Right lobe of liver (tissue), 6 donors: ENCODE data around the gene ATP13A3. TPM values are rescaled to one million over a fixed set of nuclear protein-coding genes. Genes with fewer than 3 reads are reported as not detected.
A peak's percentile ranks its signal among the peaks of the same experiment; 100 is the strongest.

Experiments
- ATAC-seq, 4 donors: fragments of 200-7000 bp; cut with Tn5 transposase; one replicate each; pipeline ENCODE4 v1.9.1; 2020; ENCODE audit warnings: mild to moderate bottlenecking in 4 of 4, moderate library complexity in 4 of 4
- DNase-seq, 3 donors: peaks; one replicate each; pipeline ENCODE4 v3.0.0-alpha.2; 2020
- H3K27ac ChIP-seq, 3 donors: fragments of 200-600 bp; one replicate each; pipeline ENCODE4 v1.8.0; 2022
- H3K27me3 ChIP-seq, 2 donors: fragments of 200-600 bp; one replicate each; pipeline ENCODE4 v1.8.0; 2022
- H3K36me3 ChIP-seq, 4 donors: fragments of 200-600 bp; sonication (generic) in 1 of 4; one replicate each; pipeline versions ENCODE4 v1.5.1 to v1.8.0; 2017 to 2022; ENCODE audit warnings: control low read depth in 1 of 4
- H3K4me1 ChIP-seq, 4 donors: fragments of 200-600 bp; sonication (generic) in 1 of 4; one replicate each; pipeline versions ENCODE4 v1.5.1 to v1.8.0; 2017 to 2022; ENCODE audit warnings: control low read depth in 1 of 4
- H3K4me3 ChIP-seq, 3 donors: fragments of 200-600 bp; one replicate each; pipeline ENCODE4 v1.8.0; 2022
- H3K9me3 ChIP-seq, 4 donors: fragments of 200-600 bp; sonication (generic) in 1 of 4; one replicate each; pipeline versions ENCODE4 v1.5.1 to v1.8.0; 2017 to 2022; ENCODE audit warnings: control low read depth in 1 of 4
- POLR2A ChIP-seq: fragments of 450-650 bp; IDR thresholded peaks from one replicate; pipeline ENCODE4 v1.6.1; 2017; ENCODE audit warnings: antibody characterized with exemption, mild to moderate bottlenecking
- WGBS: methylation state at CpG from one replicate; pipeline ENCODE4 v1.1.6; 2018; ENCODE audit warnings: low coverage, low lambda C conversion rate; ENCODE audit not compliant: insufficient coverage; ENCODE audit errors: missing lambda C conversion rate; 5-methylcytosine and 5-hydroxymethylcytosine counted together
- intact Hi-C, 2 donors: fragments of 100-400 bp; cut with DNase I; formaldehyde crosslinking; loops; one replicate each; pipeline versions ENCODE4 v1.11.2 to v1.14.1; 2022
- total RNA-seq, 6 experiments: library from RNA; depleted of rRNA in 2 of 6; stranded (reverse); fragments of >200 nt in 2 of 6; fragmentation: NEBNext Ultra II Directional in 3 of 6; extraction: Animal tissue kit (Norgen Biotek cat#: 25700) in 3 of 6; gene quantifications; one replicate each; pipeline versions ENCODE4 v1.1.0 to v1.2.4, GENCODE V29; 2016 to 2023
- TF ChIP-seq, protein P1 (sequence below), 4 donors: fragments of 200-600 bp in 3 of 4; fragments of 450-650 bp in 1 of 4; IDR thresholded peaks; one replicate each; pipeline versions ENCODE4 v1.5.1 to v1.8.0; 2016 to 2022; ENCODE audit warnings: antibody characterized with exemption in 4 of 4, mild to moderate bottlenecking in 2 of 4
- donor health status: DM: no; HTN: yes; CAD: no.
- donor health status: DM: no; HTN: no; CAD: no.
- donor health status: DM: no; HTN: no; CAD: no.
- donor health status: DM: no; HTN: yes; CAD: no.
- donor health status: DM: no; HTN: yes; CAD: no.

The ATP13A3 gene
- total RNA-seq, 6 experiments from 2014 or later: 109 to 172 (median 145) TPM

DNA sequence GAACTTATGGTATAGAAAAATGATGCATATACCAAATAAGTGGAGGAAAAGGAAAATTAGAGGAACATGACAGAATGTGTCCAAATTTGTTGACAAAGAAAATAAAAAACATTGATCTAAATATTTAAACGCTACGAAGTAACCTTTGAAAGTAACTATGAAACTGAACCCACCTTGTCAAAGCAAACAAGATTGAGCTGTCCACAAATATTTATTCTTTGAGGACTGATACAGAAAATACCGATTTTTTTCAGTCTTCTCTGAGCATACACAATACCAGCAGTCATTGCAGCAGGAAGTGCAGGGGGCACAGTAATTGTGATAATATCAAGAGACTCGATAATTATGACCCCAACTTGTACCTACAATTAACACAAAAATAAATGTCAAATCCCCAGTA is 40.0 kb downstream of the ATP13A3 start:
- peaks cover 6 to 27% (median 15%) of the 10 kb centered on the region in 4 donors for H3K36me3 ChIP-seq
- DNase-seq (no peak), ATAC-seq (peak; percentile 87 to 94 (median 91))
- H3K27me3 ChIP-seq: no peaks in the 10 kb centered on the region
- peaks cover 0 to 29% (median 4%) of the 10 kb centered on the region in 4 donors for H3K4me1 ChIP-seq
- WGBS: 13% methylated on average over 4 of the region's 4 CpGs
- no peak for TF ChIP-seq POLR2A
- TF ChIP-seq, protein P1, sequence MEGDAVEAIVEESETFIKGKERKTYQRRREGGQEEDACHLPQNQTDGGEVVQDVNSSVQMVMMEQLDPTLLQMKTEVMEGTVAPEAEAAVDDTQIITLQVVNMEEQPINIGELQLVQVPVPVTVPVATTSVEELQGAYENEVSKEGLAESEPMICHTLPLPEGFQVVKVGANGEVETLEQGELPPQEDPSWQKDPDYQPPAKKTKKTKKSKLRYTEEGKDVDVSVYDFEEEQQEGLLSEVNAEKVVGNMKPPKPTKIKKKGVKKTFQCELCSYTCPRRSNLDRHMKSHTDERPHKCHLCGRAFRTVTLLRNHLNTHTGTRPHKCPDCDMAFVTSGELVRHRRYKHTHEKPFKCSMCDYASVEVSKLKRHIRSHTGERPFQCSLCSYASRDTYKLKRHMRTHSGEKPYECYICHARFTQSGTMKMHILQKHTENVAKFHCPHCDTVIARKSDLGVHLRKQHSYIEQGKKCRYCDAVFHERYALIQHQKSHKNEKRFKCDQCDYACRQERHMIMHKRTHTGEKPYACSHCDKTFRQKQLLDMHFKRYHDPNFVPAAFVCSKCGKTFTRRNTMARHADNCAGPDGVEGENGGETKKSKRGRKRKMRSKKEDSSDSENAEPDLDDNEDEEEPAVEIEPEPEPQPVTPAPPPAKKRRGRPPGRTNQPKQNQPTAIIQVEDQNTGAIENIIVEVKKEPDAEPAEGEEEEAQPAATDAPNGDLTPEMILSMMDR (IDR thresholded peaks at IDR 0.05): no peak
- H3K9me3 ChIP-seq: no peaks in the 10 kb centered on the region
- intact Hi-C loops: no loop called here
- no peak overlapping the region for H3K4me3 ChIP-seq
- H3K27ac ChIP-seq: no peak overlapping the region

DNA sequence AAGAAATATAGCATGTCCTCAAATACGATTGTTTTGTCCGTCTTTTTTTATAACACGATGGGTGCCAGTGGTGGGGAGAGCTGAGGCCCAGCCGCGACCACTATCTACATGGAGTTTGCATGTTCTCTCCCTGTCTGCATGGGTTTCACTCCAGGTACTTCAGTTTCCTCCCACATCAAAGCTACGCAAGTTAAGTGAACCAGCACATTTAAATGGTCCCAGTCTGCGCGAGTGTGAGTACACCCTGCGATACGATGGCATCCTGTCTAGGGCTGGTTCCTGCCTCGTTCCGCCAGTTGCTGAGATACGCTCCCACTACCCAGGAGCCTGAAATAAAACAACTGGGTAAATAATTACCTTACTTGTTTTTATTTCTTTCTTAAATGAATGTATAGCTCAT is 40.6 kb downstream of the ATP13A3 start:
- DNase-seq: no peak
- peaks cover 6 to 32% (median 16%) of the 10 kb centered on the region in 4 donors for H3K36me3 ChIP-seq
- H3K4me3 ChIP-seq: no peak overlapping the region
- peak in 2 of 4 donors; percentile 11 to 17 for ATAC-seq
- H3K4me1 ChIP-seq: peaks cover 0 to 29% (median 4%) of the 10 kb centered on the region in 4 donors
- no peaks in the 10 kb centered on the region for H3K9me3 ChIP-seq
- 87% methylated on average over 13 of the region's 13 CpGs for WGBS
- H3K27me3 ChIP-seq: no peaks in the 10 kb centered on the region
- TF ChIP-seq, protein P1 (IDR thresholded peaks at IDR 0.05): no peak
- TF ChIP-seq POLR2A: no peak
- no peak overlapping the region for H3K27ac ChIP-seq
- intact Hi-C loops: no loop called here

DNA sequence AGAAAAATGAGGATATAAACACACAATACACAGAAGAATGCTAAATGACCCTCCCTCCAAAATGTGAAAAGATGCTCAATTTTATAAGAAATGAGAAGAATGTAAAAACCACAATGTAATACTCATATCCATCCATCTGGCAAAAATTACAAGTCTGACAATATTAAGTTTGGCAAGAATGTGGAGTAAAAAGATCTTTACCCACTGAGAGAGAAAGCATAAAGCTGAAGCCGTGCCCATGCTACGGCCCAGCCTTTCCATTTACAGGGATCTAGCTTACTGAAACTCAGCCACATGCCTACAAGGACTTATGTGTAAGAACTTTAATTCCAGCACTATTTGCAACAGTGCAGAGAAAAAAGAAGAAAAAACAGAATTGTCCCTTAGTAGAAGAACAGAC is 42.9 kb downstream of the ATP13A3 start:
- Histone ChIP-seq H3K36me3 (peaks cover 3 to 35% (median 17%) of the 10 kb centered on the region in 4 donors), H3K27me3 (no peaks in the 10 kb centered on the region), H3K4me1 (peaks cover 0 to 29% (median 4%) of the 10 kb centered on the region in 4 donors), H3K27ac (no peak overlapping the region), H3K4me3 (no peak overlapping the region), H3K9me3 (no peaks in the 10 kb centered on the region)
- intact Hi-C loops: no loop called here
- no peak for ATAC-seq
- WGBS: 100% methylated on average over 2 of the region's 2 CpGs
- DNase-seq: no peak
- TF ChIP-seq POLR2A: no peak
- TF ChIP-seq, protein P1 (IDR thresholded peaks at IDR 0.05): no peak

DNA sequence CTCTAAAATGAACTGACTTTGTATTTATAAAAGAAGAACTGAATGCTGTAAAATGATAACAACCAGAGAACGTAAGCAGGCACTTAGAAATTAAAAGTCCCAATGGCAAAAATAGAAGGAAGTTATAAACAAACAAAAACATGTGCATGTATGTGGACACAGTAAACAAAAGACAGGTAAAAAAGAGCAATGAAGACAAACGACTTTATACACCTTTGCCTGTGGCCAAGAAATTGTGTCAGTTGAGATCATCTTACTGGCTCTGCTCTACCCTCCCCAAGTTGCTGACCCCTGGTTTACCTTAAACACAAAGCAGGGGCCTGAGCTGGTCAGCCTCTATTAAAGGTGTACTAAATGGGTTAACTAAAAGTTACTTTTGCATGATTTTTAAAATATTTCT is 46.0 kb downstream of the ATP13A3 start:
- Histone ChIP-seq H3K4me1 (peaks cover 0 to 9% (median 0%) of the 10 kb centered on the region in 4 donors), H3K9me3 (no peaks in the 10 kb centered on the region), H3K27ac (no peak overlapping the region), H3K27me3 (no peaks in the 10 kb centered on the region), H3K4me3 (no peak overlapping the region), H3K36me3 (peaks cover 0 to 59% (median 33%) of the 10 kb centered on the region in 4 donors)
- WGBS: 45% methylated on average over 2 of the region's 2 CpGs
- DNase-seq (no peak), ATAC-seq (no peak)
- intact Hi-C loops: no loop called here
- TF ChIP-seq, protein P1 (IDR thresholded peaks at IDR 0.05): no peak
- no peak for TF ChIP-seq POLR2A
